WI38 (cell line): Measurements from ENCODE around the gene TM2D3.

Source experiments
- H3K4me3 ChIP-seq: 2 replicates; pipeline ENCODE4 v1.5.1; 2011; ENCODE audit warnings: low read depth, mild to moderate bottlenecking, control low read depth, low read length
- CTCF ChIP-seq: IDR thresholded peaks from 2 replicates; pipeline ENCODE4 v1.5.1; 2012; ENCODE audit warnings: low read depth, mild to moderate bottlenecking, control low read depth, low read length

The TM2D3 gene

GRCh38 chr15:101672298-101672697 is 20.1 kb upstream of the TM2D3 start:
- no peak overlapping the region for H3K4me3 ChIP-seq
- TF ChIP-seq CTCF = no peak

DNA sequence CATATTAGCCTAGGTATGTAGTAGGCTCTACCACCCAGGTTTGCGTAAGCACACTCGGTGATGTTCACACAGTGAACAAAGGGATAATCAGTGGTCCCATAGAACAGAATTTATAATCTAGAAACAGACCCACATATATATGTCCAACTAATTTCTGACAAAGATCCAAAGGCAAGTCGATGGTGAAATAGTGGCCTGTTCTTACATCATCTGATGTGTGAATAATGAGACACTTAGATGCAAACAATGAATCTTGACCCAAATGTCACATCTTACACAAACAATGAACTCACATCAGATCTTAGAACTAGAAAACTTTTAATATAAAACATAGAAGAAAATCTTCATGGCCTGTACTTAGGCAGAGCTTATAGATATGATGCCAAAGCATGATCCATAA is 17.6 kb upstream of the TM2D3 start:
- TF ChIP-seq CTCF = no peak
- no peak overlapping the region for H3K4me3 ChIP-seq

GRCh38 chr15:101667881-101668280 is 15.7 kb upstream of the TM2D3 start:
- no peak for TF ChIP-seq CTCF

GRCh38 chr15:101664303-101664913 is 12.2 kb upstream of the TM2D3 start:
- no peak overlapping the region for H3K4me3 ChIP-seq
- TF ChIP-seq CTCF = no peak

More at GRCh38 chr15:101667881-101668280, 15.7 kb upstream of the TM2D3 start:
- H3K4me3 ChIP-seq = no peak overlapping the region

GRCh38 chr15:101662203-101662602 is 10.0 kb upstream of the TM2D3 start:
- TF ChIP-seq CTCF = no peak
- no peak overlapping the region for H3K4me3 ChIP-seq

GRCh38 chr15:101660005-101660404 is 7.8 kb upstream of the TM2D3 start:
- TF ChIP-seq CTCF = no peak
- no peak overlapping the region for H3K4me3 ChIP-seq

GRCh38 chr15:101657968-101658784 is 6.0 kb upstream of the TM2D3 start:
- no peak overlapping the region for H3K4me3 ChIP-seq
- TF ChIP-seq CTCF = no peak
